ENCODE data around the gene PRDM5.

The PRDM5 gene

DNA sequence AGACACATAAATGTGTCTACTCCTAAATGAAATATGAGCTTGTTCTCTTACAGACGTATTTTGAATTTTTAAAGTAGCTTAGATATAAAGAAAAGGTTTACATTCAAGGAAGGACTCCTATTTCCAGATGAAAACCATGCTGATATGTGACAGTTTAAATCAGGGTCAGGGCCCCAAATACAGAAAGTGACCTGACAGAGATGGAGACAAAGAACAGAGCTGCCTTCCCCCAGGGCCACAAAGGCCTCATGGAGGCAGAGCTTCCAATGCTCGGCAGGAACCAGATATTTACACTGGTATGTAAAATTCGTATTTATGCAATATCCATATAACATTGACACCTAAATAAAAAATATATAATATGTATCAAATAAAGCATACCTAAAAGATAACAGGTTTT, 124.0 kb downstream of the PRDM5 start:
- Mint-ChIP-seq H3K4me3 (no peak overlapping the region), H3K9me3 (peaks cover 6% of the 10 kb centered on the region), H3K27me3 (ENCODE audit: low read depth) (no peaks in the 10 kb centered on the region), H3K36me3 (ENCODE audit: low read depth) (peaks cover 13% of the 10 kb centered on the region), H3K27ac (no peak overlapping the region), H3K4me1 (no peaks in the 10 kb centered on the region)
- TF ChIP-seq, protein P1, sequence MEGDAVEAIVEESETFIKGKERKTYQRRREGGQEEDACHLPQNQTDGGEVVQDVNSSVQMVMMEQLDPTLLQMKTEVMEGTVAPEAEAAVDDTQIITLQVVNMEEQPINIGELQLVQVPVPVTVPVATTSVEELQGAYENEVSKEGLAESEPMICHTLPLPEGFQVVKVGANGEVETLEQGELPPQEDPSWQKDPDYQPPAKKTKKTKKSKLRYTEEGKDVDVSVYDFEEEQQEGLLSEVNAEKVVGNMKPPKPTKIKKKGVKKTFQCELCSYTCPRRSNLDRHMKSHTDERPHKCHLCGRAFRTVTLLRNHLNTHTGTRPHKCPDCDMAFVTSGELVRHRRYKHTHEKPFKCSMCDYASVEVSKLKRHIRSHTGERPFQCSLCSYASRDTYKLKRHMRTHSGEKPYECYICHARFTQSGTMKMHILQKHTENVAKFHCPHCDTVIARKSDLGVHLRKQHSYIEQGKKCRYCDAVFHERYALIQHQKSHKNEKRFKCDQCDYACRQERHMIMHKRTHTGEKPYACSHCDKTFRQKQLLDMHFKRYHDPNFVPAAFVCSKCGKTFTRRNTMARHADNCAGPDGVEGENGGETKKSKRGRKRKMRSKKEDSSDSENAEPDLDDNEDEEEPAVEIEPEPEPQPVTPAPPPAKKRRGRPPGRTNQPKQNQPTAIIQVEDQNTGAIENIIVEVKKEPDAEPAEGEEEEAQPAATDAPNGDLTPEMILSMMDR (IDR thresholded peaks at IDR 0.05; ENCODE audit: unreplicated experiment in 3 of 3) = no peak

DNA sequence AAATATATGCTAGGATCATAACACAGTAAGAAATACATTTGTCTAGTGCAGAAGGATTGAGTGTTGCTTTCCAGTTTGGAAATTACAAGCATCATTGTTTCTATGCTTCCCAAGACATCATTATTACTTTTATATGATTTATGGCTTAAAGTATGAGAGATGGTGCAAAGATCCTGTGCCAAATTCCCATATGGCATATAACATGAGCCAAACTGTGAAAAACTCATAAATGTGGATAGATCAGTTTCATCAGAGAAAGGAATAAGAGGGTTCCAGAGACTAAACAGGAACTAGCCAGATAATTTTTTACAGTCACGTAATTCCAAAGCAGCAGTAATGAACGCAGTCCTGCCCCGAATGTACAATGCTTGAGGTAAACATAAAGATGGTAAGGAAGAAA, 126.3 kb downstream of the PRDM5 start:
- H3K4me3 Mint-ChIP-seq = no peak overlapping the region
- H3K27ac Mint-ChIP-seq = peak overlapping the region in 1 of 3 experiments; percentile 21
- H3K4me1 Mint-ChIP-seq = no peaks in the 10 kb centered on the region
- TF ChIP-seq, protein P1 (IDR thresholded peaks at IDR 0.05; ENCODE audit: unreplicated experiment in 3 of 3) = no peak
- H3K27me3 Mint-ChIP-seq (ENCODE audit: low read depth) = no peaks in the 10 kb centered on the region
- H3K9me3 Mint-ChIP-seq = no peaks in the 10 kb centered on the region
- peaks cover 17% of the 10 kb centered on the region for H3K36me3 Mint-ChIP-seq (ENCODE audit: low read depth)

DNA sequence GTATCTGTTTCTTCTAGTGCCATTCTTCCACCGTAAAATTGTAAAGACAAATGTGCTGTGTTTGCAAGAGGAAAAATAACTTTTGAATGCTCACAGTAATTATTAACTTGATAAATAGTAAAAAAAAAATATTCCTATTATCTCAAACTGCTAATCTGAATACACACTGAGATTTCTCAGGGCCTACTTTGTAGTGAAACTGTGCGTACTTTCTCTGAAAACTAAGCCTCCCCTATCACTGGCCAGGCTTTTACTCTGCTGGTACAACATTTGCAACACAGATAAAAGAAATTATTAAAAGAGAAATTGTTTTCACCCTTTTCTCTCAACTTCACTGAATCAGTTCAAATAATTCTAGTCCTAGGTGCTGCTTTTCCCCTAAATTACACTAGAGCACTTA, 137.3 kb downstream of the PRDM5 start:
- H3K36me3 Mint-ChIP-seq (ENCODE audit: low read depth) = no peaks in the 10 kb centered on the region
- H3K4me3 Mint-ChIP-seq = no peak overlapping the region
- no peaks in the 10 kb centered on the region for H3K9me3 Mint-ChIP-seq
- no peaks in the 10 kb centered on the region for H3K4me1 Mint-ChIP-seq
- H3K27me3 Mint-ChIP-seq (ENCODE audit: low read depth) = no peaks in the 10 kb centered on the region
- TF ChIP-seq, protein P1 (IDR thresholded peaks at IDR 0.05; ENCODE audit: unreplicated experiment in 3 of 3) = no peak
- no peak overlapping the region for H3K27ac Mint-ChIP-seq

DNA sequence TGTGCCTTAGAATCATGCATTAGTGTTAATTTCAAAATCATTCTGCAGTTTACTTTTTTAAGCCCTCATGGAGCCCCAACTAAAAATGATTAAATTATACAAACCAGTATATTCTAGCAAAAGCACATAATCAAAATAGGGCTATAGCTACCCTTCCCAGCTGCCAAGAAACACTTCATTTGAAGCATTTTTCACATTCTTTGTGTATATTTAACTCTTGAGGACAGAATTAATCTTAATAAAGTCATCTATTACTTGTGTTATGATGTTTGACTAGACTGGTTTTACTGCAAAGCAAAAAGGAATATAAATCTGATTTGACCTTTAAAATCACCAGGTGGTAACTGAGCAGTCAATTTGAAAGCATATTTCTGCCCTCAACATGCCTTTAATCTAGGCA, 145.1 kb downstream of the PRDM5 start:
- Mint-ChIP-seq H3K27me3 (ENCODE audit: low read depth) (no peaks in the 10 kb centered on the region), H3K4me3 (no peak overlapping the region), H3K36me3 (ENCODE audit: low read depth) (no peaks in the 10 kb centered on the region), H3K4me1 (no peaks in the 10 kb centered on the region), H3K9me3 (no peaks in the 10 kb centered on the region), H3K27ac (no peak overlapping the region)
- TF ChIP-seq, protein P1 (IDR thresholded peaks at IDR 0.05; ENCODE audit: unreplicated experiment in 3 of 3) = no peak

DNA sequence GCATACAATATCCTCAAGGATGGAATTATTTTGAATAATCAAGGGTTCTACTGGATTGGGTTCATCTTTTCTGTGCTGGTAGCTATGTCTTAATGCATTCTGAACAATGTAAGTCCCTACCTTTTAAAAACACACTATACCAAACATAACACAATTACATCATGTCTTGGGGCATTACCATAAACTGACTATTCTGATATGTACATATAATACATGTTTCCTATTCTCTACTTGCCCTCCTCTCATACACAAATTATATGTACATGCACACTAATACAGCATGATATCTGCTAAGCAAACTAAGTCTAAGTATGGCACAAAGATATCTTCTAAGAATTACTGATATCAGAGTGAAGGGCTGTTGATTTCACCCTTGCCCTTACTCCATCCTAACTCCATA, 147.1 kb downstream of the PRDM5 start:
- H3K27me3 Mint-ChIP-seq (ENCODE audit: low read depth) = no peaks in the 10 kb centered on the region
- H3K27ac Mint-ChIP-seq = no peak overlapping the region
- peaks cover 4% of the 10 kb centered on the region for H3K36me3 Mint-ChIP-seq (ENCODE audit: low read depth)
- H3K9me3 Mint-ChIP-seq = no peaks in the 10 kb centered on the region
- TF ChIP-seq, protein P1 (IDR thresholded peaks at IDR 0.05; ENCODE audit: unreplicated experiment in 3 of 3) = no peak
- H3K4me3 Mint-ChIP-seq = no peak overlapping the region
- no peaks in the 10 kb centered on the region for H3K4me1 Mint-ChIP-seq

DNA sequence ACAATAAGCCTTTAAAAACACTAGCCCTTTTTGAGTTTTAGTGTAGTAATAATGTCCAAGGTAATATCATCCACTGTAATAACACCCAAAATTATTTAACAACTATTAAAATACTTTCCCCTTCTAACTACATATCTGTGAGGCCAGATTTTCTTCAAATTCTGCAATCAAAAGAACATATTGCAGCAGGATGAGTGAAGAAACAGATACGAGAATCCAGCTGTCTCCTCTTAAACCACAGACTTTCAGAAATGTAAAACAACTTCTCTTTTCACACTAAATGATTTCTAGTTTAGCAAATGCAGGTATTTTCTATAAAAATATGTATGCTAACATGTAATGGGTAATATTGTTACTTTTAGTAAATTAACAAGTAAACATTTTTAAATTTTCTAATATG, 148.9 kb downstream of the PRDM5 start:
- Mint-ChIP-seq H3K36me3 (ENCODE audit: low read depth) (peaks cover 8% of the 10 kb centered on the region), H3K27ac (no peak overlapping the region), H3K4me3 (no peak overlapping the region), H3K27me3 (ENCODE audit: low read depth) (no peaks in the 10 kb centered on the region), H3K9me3 (peaks cover 2% of the 10 kb centered on the region), H3K4me1 (peaks cover 5% of the 10 kb centered on the region)
- TF ChIP-seq, protein P1 (IDR thresholded peaks at IDR 0.05; ENCODE audit: unreplicated experiment in 3 of 3) = no peak

Data from nephron (organoid).